Keratinocyte (primary cell): ENCODE measurements around the gene CFAP92. TPM values are rescaled to one million over a fixed set of nuclear protein-coding genes. Genes with fewer than 3 reads are reported as not detected.

Experiments
- DNase-seq: peaks from one replicate; pipeline ENCODE4 v3.0.0-alpha.2; 2011; ENCODE audit warnings: low read depth, missing footprints, low spot score
- FAIRE-seq: peaks from 2 replicates; lab custom pipeline; 2011; peaks lifted over from hg19 to GRCh38; lab: Jason Lieb, UNC
- H2AFZ ChIP-seq: 2 replicates; pipeline ENCODE4 v1.6.0; 2012; ENCODE audit warnings: low read length, control low read depth, inconsistent platforms; ENCODE audit not compliant: control insufficient read depth
- H3K27ac ChIP-seq: 2 replicates; pipeline ENCODE4 v1.5.1; 2011; ENCODE audit warnings: low read length; ENCODE audit not compliant: control insufficient read depth, insufficient read depth
- H3K27me3 ChIP-seq: 3 replicates; pipeline ENCODE4 v1.6.0; 2011; ENCODE audit warnings: low read length; ENCODE audit not compliant: control insufficient read depth, insufficient read depth; ENCODE audit errors: extremely low read depth
- H3K36me3 ChIP-seq, 2 experiments: 2 replicates in 1 of 2; 3 replicates in 1 of 2; pipeline ENCODE4 v1.5.1; 2011; ENCODE audit warnings: low read length in 2 of 2, mild to moderate bottlenecking in 1 of 2; ENCODE audit not compliant: control insufficient read depth in 2 of 2, insufficient read depth in 2 of 2; ENCODE audit errors: extremely low read depth in 1 of 2
- H3K4me1 ChIP-seq: 3 replicates; pipeline ENCODE4 v1.5.1; 2011; ENCODE audit warnings: low read length; ENCODE audit not compliant: control insufficient read depth, insufficient read depth; ENCODE audit errors: extremely low read depth
- H3K4me2 ChIP-seq: 3 replicates; pipeline ENCODE4 v1.6.0; 2011; ENCODE audit warnings: low read depth, low read length; ENCODE audit not compliant: control insufficient read depth, insufficient read depth; ENCODE audit errors: extremely low read depth
- H3K4me3 ChIP-seq, 3 experiments: fragments of 200-600 bp in 1 of 3; sonication (generic) in 1 of 3; 2 replicates in 2 of 3; 3 replicates in 1 of 3; pipeline ENCODE4 v1.5.1; 2011 to 2016; ENCODE audit warnings: low read length in 3 of 3, mild to moderate bottlenecking in 3 of 3, control low read depth in 2 of 3, inconsistent platforms in 1 of 3, low read depth in 1 of 3, mixed read lengths in 1 of 3, mixed run types in 1 of 3, moderate library complexity in 1 of 3; ENCODE audit not compliant: control insufficient read depth in 2 of 3, insufficient read depth in 2 of 3; ENCODE audit errors: extremely low read depth in 1 of 3
- H3K79me2 ChIP-seq: 2 replicates; pipeline ENCODE4 v1.6.0; 2012; ENCODE audit warnings: low read length; ENCODE audit not compliant: control insufficient read depth, insufficient read depth
- H3K9ac ChIP-seq: 3 replicates; pipeline ENCODE4 v1.6.0; 2011; ENCODE audit warnings: low read length; ENCODE audit not compliant: control insufficient read depth, insufficient read depth; ENCODE audit errors: extremely low read depth
- H3K9me1 ChIP-seq: 3 replicates; pipeline ENCODE4 v1.6.0; 2011; ENCODE audit warnings: low read length; ENCODE audit not compliant: control insufficient read depth, insufficient read depth; ENCODE audit errors: extremely low read depth
- H3K9me3 ChIP-seq: 2 replicates; pipeline ENCODE4 v1.5.1; 2012; ENCODE audit warnings: low read depth, low read length; ENCODE audit not compliant: control insufficient read depth
- H4K20me1 ChIP-seq: 3 replicates; pipeline ENCODE4 v1.6.0; 2011; ENCODE audit warnings: low read length; ENCODE audit not compliant: control insufficient read depth, insufficient read depth; ENCODE audit errors: extremely low read depth
- EZH2 ChIP-seq: IDR thresholded peaks from one replicate; pipeline ENCODE4 v1.6.1; 2012; ENCODE audit warnings: inconsistent platforms, mild to moderate bottlenecking, low read length, moderate library complexity
- dilution Hi-C: fragments of 300-500 bp; cut with MboI; formaldehyde crosslinking; loops from one replicate; pipeline ENCODE4 v1.7.0; 2020; ENCODE audit warnings: low sequenced_read_pairs; ENCODE audit not compliant: extremely low pct_ligation_motif_present
- polyA plus RNA-seq, 5 experiments: library from polyadenylated mRNA; depleted of rRNA in 3 of 5; stranded (reverse) in 3 of 5; stranded (forward) in 1 of 5; unstranded in 1 of 5; fragments of >200 nt; gene quantifications; 1 replicate in 1 of 5; 2 replicates in 3 of 5; 3 replicates in 1 of 5; pipeline versions ENCODE4 v1.2.1 to v1.2.3, GENCODE V29; 2011 to 2012; ENCODE audit warnings: missing spikeins in 2 of 5, low read depth in 1 of 5, low replicate concordance in 1 of 5
- TF ChIP-seq, protein P1 (sequence below), 3 experiments: IDR thresholded peaks in 1 of 3; conservative IDR thresholded peaks in 1 of 3; optimal IDR thresholded peaks in 1 of 3; 2 replicates in 2 of 3; 3 replicates in 1 of 3; pipeline versions ENCODE3 to v1.5.1; 2011; ENCODE audit warnings: low read length in 3 of 3, mild to moderate bottlenecking in 3 of 3, moderate library complexity in 2 of 3, control low read depth in 1 of 3, inconsistent platforms in 1 of 3; ENCODE audit not compliant: insufficient read depth in 2 of 3; ENCODE audit errors: extremely low read depth in 1 of 3

The CFAP92 gene
- polyA plus RNA-seq, 1 donor (not counting 4 experiments of a cell fraction or from before 2014, with no cell fraction given) = 0.26 TPM

DNA sequence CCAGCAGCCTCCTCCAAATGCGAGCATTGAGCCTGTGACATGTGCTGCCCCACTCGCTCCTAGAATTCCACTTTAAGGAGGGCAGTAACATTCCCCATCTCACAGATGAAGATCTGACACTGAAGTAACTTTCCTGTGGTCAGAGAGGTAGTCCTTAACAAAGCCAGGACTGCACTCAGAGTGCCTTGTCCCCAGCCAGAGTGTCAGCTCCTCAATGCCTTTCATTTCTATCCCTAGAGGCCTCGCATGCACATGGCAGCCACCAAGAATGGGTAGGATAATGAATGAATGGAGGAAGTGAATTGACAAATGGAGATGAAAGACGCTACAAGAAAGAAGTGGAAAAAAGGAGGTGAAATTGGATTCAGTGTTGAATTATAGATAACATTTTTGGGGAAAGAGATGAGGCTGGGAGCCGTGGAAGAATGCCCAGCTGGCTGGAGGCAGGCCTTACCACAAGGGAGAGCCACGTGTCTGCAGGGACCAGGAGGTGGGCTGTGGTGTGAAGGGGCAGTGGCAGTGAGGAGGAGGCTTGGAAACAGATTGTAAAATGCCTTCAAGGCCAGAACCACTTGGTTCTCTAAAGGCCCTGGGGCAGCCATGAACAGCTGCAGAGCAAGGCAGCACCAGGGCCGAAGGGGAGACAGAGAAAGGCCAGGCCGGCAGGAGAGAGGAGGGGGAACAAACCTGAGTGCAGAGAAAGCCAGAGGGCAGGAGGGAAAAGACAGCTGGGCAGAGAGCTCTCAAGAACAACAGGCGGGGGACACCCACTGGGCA lies 10.4 kb downstream of the CFAP92 start:
- no peaks in the 10 kb centered on the region for H3K79me2 ChIP-seq
- no peak for TF ChIP-seq EZH2
- TF ChIP-seq, protein P1, sequence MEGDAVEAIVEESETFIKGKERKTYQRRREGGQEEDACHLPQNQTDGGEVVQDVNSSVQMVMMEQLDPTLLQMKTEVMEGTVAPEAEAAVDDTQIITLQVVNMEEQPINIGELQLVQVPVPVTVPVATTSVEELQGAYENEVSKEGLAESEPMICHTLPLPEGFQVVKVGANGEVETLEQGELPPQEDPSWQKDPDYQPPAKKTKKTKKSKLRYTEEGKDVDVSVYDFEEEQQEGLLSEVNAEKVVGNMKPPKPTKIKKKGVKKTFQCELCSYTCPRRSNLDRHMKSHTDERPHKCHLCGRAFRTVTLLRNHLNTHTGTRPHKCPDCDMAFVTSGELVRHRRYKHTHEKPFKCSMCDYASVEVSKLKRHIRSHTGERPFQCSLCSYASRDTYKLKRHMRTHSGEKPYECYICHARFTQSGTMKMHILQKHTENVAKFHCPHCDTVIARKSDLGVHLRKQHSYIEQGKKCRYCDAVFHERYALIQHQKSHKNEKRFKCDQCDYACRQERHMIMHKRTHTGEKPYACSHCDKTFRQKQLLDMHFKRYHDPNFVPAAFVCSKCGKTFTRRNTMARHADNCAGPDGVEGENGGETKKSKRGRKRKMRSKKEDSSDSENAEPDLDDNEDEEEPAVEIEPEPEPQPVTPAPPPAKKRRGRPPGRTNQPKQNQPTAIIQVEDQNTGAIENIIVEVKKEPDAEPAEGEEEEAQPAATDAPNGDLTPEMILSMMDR (optimal IDR thresholded peaks at IDR 0.05 in 1 of 3, IDR thresholded peaks at IDR 0.05 in 1 of 3, conservative IDR thresholded peaks at IDR 0.05 in 1 of 3; ENCODE audit: extremely low read depth in 1 of 3, insufficient read depth in 2 of 3, low read length in 3 of 3) = no peak
- peak overlapping the region; percentile 81 for H3K27ac ChIP-seq
- no peak for DNase-seq
- no peak overlapping the region for H2AFZ ChIP-seq
- no peaks in the 10 kb centered on the region for H3K27me3 ChIP-seq
- H3K4me3 ChIP-seq = no peak overlapping the region
- no peaks in the 10 kb centered on the region for H3K36me3 ChIP-seq
- no peaks in the 10 kb centered on the region for H4K20me1 ChIP-seq
- dilution Hi-C loops = no loop called here
- peaks cover 18% of the 10 kb centered on the region for H3K4me1 ChIP-seq
- H3K4me2 ChIP-seq = no peak overlapping the region
- no peak for FAIRE-seq
- H3K9ac ChIP-seq = no peak overlapping the region
- no peaks in the 10 kb centered on the region for H3K9me3 ChIP-seq
- H3K9me1 ChIP-seq = no peaks in the 10 kb centered on the region

DNA sequence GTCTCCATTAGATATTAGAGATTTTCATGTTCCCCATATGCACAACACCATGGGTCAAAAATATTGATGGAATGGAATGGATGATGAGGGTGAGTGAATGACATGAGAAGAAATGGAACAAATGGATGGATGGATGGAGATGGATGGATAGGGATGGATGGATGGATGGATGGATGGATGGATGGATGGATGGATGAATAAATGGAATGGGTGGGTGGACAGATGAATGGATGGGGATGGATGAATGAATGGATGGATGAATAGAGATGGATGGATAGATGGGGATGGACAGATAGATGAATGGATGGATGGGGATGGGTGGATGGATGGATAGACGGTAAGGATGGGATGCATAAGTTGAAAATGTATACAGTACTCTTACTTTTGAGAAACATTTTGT lies 18.6 kb downstream of the CFAP92 start:
- TF ChIP-seq EZH2 = no peak
- TF ChIP-seq, protein P1 (optimal IDR thresholded peaks at IDR 0.05 in 1 of 3, IDR thresholded peaks at IDR 0.05 in 1 of 3, conservative IDR thresholded peaks at IDR 0.05 in 1 of 3; ENCODE audit: extremely low read depth in 1 of 3, insufficient read depth in 2 of 3, low read length in 3 of 3) = no peak
- Histone ChIP-seq H3K27ac (no peak overlapping the region), H3K4me3 (no peak overlapping the region), H3K36me3 (no peaks in the 10 kb centered on the region), H3K27me3 (no peaks in the 10 kb centered on the region), H2AFZ (no peak overlapping the region), H3K9me3 (no peaks in the 10 kb centered on the region), H3K9ac (no peak overlapping the region), H3K79me2 (no peaks in the 10 kb centered on the region), H3K4me1 (no peaks in the 10 kb centered on the region), H4K20me1 (no peaks in the 10 kb centered on the region), H3K4me2 (no peak overlapping the region), H3K9me1 (no peaks in the 10 kb centered on the region)
- no peak for DNase-seq
- FAIRE-seq = no peak
- dilution Hi-C loops = no loop called here
